HepG2 (cell line): ENCODE data around the gene TJP3. TPM values are rescaled to one million over a fixed set of nuclear protein-coding genes. Genes with fewer than 3 reads are reported as not detected.

Source experiments
- CBX2 ChIP-seq, 2 experiments: fragments of 200-600 bp in 1 of 2; sonication (generic); formaldehyde crosslinking in 1 of 2; IDR thresholded peaks; 2 replicates each; pipeline versions ENCODE4 v1.7.0 to v1.8.1; 2018 to 2022; ENCODE audit warnings: low read depth in 2 of 2, low read length in 1 of 2, mild to moderate bottlenecking in 1 of 2, missing genetic modification reagents in 1 of 2
- SALL2 ChIP-seq: sonication (generic); formaldehyde crosslinking; IDR thresholded peaks from 2 replicates; pipeline ENCODE4 v1.8.1; 2023; ENCODE audit warnings: mild to moderate bottlenecking, missing genetic modification reagents, inconsistent platforms
- ZNF256 ChIP-seq: sonication (generic); formaldehyde crosslinking; conservative IDR thresholded peaks from 2 replicates; pipeline ENCODE4 v1.4.0; 2020; ENCODE audit warnings: missing genetic modification reagents
- ZNF652 ChIP-seq: IDR thresholded peaks from 2 replicates; pipeline ENCODE4 v1.6.1; 2016; ENCODE audit warnings: low read depth, borderline replicate concordance
- ZNF713 ChIP-seq: sonication (generic); formaldehyde crosslinking; IDR thresholded peaks from 2 replicates; pipeline ENCODE4 v1.4.0; 2020; ENCODE audit warnings: mild to moderate bottlenecking, missing genetic modification reagents
- ZNF747 ChIP-seq: sonication (generic); formaldehyde crosslinking; IDR thresholded peaks from 2 replicates; pipeline ENCODE4 v1.8.1; 2023; ENCODE audit warnings: missing genetic modification reagents, mild to moderate bottlenecking, borderline replicate concordance
- ZNF883 ChIP-seq: sonication (generic); formaldehyde crosslinking; IDR thresholded peaks from 2 replicates; pipeline ENCODE4 v1.5.1; 2020; ENCODE audit warnings: mild to moderate bottlenecking, missing genetic modification reagents; ENCODE audit errors: not compliant biosample characterization
- polyA plus RNA-seq, 8 experiments: library from polyadenylated mRNA; depleted of rRNA in 3 of 8; stranded (reverse) in 7 of 8; unstranded in 1 of 8; fragments of >200 nt; fragmentation: Illumina TruSeq in 4 of 8; extraction: Trizol in 4 of 8; gene quantifications; 2 replicates each; pipeline versions ENCODE4 v1.2.1 to v1.2.3, GENCODE V29; 2011 to 2016; ENCODE audit warnings: low read depth in 4 of 8, missing spikeins in 1 of 8, mixed read lengths in 1 of 8; ENCODE audit not compliant: insufficient read depth in 1 of 8
- total RNA-seq, 5 experiments: library from RNA; depleted of rRNA; stranded (reverse); fragments of >200 nt; fragmentation: Illumina TruSeq; extraction: Trizol; gene quantifications; 2 replicates each; pipeline ENCODE4 v1.2.3, GENCODE V29; 2016; ENCODE audit warnings: low read depth in 1 of 5
- TF ChIP-seq, protein P1 (sequence below): sonication (generic); formaldehyde crosslinking; IDR thresholded peaks from 2 replicates; pipeline ENCODE4 v1.5.0; 2020; ENCODE audit warnings: missing genetic modification reagents
- TF ChIP-seq, protein P2 (sequence below): sonication (generic); formaldehyde crosslinking; IDR thresholded peaks from 2 replicates; pipeline ENCODE4 v1.4.0; 2020; ENCODE audit warnings: missing genetic modification reagents
- TF ChIP-seq, protein P3 (sequence below): sonication (generic); formaldehyde crosslinking; IDR thresholded peaks from 2 replicates; pipeline ENCODE4 v1.5.1; 2020; ENCODE audit warnings: mild to moderate bottlenecking, missing genetic modification reagents, borderline replicate concordance
- TF ChIP-seq, protein P4 (sequence below): sonication (generic); formaldehyde crosslinking; IDR thresholded peaks from one replicate; pipeline ENCODE4 v1.5.1; 2020; ENCODE audit warnings: mild to moderate bottlenecking, missing genetic modification reagents; ENCODE audit errors: not compliant biosample characterization
- TF ChIP-seq, protein P5 (sequence below): IDR thresholded peaks from 2 replicates; pipeline ENCODE4 v1.6.1; 2018; ENCODE audit warnings: missing genetic modification reagents, mild to moderate bottlenecking, missing compliant biosample characterization

The TJP3 gene
- total and polyA plus RNA-seq, 2 of the 13 experiments (the other 11 are each of a cell fraction or from before 2014, with no cell fraction given): 2.3 to 21.5 TPM

DNA sequence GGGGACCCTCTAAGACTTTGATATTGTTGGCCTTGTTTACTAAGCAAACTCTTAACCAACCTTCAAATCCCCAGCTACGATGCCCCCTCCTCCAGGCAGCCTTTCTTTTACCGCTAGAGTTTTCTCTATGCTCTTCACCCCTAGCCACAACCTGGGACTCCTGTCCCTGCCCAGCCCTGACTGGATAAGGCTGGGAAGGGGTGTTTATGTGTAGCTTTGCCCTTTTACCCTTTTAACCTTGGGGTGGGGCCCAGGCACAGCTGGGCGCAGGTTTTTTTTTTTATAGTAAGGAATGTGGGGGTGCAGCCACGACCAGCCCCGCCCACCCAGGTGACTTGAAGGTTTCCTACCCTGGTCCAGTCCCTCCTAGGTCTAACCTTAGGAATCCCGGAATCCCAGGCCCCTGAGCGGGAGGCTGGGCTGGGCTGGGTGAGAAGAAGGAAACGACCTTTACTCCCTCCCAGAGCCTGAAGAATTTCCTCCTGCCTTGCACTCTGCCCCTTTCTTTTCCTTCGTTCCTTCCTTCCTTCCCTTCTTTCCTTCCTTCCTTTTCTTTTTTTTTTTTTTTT is 12.2 kb downstream of the TJP3 start (continued):
- TF ChIP-seq, protein P1, sequence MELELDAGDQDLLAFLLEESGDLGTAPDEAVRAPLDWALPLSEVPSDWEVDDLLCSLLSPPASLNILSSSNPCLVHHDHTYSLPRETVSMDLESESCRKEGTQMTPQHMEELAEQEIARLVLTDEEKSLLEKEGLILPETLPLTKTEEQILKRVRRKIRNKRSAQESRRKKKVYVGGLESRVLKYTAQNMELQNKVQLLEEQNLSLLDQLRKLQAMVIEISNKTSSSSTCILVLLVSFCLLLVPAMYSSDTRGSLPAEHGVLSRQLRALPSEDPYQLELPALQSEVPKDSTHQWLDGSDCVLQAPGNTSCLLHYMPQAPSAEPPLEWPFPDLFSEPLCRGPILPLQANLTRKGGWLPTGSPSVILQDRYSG (CRISPR knock-in tag): no peak
- TF ChIP-seq, protein P2, sequence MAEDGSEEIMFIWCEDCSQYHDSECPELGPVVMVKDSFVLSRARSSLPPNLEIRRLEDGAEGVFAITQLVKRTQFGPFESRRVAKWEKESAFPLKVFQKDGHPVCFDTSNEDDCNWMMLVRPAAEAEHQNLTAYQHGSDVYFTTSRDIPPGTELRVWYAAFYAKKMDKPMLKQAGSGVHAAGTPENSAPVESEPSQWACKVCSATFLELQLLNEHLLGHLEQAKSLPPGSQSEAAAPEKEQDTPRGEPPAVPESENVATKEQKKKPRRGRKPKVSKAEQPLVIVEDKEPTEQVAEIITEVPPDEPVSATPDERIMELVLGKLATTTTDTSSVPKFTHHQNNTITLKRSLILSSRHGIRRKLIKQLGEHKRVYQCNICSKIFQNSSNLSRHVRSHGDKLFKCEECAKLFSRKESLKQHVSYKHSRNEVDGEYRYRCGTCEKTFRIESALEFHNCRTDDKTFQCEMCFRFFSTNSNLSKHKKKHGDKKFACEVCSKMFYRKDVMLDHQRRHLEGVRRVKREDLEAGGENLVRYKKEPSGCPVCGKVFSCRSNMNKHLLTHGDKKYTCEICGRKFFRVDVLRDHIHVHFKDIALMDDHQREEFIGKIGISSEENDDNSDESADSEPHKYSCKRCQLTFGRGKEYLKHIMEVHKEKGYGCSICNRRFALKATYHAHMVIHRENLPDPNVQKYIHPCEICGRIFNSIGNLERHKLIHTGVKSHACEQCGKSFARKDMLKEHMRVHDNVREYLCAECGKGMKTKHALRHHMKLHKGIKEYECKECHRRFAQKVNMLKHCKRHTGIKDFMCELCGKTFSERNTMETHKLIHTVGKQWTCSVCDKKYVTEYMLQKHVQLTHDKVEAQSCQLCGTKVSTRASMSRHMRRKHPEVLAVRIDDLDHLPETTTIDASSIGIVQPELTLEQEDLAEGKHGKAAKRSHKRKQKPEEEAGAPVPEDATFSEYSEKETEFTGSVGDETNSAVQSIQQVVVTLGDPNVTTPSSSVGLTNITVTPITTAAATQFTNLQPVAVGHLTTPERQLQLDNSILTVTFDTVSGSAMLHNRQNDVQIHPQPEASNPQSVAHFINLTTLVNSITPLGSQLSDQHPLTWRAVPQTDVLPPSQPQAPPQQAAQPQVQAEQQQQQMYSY (CRISPR knock-in tag): 0 out of 2 replicates have a peak, but pooled peaks have one; percentile 20
- TF ChIP-seq SALL2 (no peak; the same call in 1 of the 2 replicates), ZNF747 (no peak), ZNF256 (CRISPR knock-in tag) (no peak), CBX2 (IDR thresholded peaks at IDR 0.05; ENCODE audit: low read depth, low read length) (no peak), CBX2 (CRISPR knock-in tag; IDR thresholded peaks at IDR 0.05; ENCODE audit: low read depth) (no peak), ZNF713 (CRISPR knock-in tag) (no peak), ZNF652 (CRISPR knock-in tag) (0 out of 2 replicates have a peak, but pooled peaks have one; percentile 37), ZNF883 (CRISPR knock-in tag) (no peak)
- TF ChIP-seq, protein P3, sequence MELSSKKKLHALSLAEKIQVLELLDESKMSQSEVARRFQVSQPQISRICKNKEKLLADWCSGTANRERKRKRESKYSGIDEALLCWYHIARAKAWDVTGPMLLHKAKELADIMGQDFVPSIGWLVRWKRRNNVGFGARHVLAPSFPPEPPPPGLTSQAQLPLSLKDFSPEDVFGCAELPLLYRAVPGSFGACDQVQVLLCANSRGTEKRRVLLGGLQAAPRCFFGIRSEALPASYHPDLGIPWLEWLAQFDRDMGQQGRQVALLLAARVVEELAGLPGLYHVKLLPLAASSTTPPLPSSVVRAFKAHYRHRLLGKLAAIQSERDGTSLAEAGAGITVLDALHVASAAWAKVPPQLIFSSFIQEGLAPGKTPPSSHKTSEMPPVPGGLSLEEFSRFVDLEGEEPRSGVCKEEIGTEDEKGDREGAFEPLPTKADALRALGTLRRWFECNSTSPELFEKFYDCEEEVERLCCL (CRISPR knock-in tag): no peak
- TF ChIP-seq, protein P4, sequence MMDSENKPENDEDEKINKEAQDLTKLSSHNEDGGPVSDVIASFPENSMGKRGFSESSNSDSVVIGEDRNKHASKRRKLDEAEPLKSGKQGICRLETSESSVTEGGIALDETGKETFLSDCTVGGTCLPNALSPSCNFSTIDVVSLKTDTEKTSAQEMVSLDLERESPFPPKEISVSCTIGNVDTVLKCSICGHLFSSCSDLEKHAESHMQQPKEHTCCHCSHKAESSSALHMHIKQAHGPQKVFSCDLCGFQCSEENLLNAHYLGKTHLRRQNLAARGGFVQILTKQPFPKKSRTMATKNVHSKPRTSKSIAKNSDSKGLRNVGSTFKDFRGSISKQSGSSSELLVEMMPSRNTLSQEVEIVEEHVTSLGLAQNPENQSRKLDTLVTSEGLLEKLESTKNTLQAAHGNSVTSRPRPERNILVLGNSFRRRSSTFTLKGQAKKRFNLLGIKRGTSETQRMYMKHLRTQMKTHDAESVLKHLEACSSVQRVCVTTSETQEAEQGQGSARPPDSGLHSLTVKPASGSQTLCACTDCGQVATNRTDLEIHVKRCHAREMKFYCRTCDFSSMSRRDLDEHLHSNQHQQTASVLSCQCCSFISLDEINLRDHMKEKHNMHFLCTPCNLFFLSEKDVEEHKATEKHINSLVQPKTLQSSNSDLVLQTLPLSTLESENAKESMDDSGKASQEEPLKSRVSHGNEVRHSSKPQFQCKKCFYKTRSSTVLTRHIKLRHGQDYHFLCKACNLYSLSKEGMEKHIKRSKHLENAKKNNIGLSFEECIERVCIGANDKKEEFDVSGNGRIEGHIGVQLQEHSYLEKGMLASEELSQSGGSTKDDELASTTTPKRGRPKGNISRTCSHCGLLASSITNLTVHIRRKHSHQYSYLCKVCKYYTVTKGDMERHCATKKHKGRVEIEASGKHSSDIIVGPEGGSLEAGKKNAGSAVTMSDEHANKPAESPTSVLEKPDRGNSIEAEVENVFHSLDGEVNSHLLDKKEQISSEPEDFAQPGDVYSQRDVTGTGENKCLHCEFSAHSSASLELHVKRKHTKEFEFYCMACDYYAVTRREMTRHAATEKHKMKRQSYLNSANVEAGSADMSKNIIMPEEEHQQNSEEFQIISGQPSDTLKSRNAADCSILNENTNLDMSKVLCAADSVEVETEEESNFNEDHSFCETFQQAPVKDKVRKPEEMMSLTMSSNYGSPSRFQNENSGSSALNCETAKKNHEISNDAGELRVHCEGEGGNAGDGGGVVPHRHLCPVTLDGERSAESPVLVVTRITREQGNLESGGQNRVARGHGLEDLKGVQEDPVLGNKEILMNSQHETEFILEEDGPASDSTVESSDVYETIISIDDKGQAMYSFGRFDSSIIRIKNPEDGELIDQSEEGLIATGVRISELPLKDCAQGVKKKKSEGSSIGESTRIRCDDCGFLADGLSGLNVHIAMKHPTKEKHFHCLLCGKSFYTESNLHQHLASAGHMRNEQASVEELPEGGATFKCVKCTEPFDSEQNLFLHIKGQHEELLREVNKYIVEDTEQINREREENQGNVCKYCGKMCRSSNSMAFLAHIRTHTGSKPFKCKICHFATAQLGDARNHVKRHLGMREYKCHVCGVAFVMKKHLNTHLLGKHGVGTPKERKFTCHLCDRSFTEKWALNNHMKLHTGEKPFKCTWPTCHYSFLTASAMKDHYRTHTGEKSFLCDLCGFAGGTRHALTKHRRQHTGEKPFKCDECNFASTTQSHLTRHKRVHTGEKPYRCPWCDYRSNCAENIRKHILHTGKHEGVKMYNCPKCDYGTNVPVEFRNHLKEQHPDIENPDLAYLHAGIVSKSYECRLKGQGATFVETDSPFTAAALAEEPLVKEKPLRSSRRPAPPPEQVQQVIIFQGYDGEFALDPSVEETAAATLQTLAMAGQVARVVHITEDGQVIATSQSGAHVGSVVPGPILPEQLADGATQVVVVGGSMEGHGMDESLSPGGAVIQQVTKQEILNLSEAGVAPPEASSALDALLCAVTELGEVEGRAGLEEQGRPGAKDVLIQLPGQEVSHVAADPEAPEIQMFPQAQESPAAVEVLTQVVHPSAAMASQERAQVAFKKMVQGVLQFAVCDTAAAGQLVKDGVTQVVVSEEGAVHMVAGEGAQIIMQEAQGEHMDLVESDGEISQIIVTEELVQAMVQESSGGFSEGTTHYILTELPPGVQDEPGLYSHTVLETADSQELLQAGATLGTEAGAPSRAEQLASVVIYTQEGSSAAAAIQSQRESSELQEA (CRISPR knock-in tag): no peak
- TF ChIP-seq, protein P5, sequence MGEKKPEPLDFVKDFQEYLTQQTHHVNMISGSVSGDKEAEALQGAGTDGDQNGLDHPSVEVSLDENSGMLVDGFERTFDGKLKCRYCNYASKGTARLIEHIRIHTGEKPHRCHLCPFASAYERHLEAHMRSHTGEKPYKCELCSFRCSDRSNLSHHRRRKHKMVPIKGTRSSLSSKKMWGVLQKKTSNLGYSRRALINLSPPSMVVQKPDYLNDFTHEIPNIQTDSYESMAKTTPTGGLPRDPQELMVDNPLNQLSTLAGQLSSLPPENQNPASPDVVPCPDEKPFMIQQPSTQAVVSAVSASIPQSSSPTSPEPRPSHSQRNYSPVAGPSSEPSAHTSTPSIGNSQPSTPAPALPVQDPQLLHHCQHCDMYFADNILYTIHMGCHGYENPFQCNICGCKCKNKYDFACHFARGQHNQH: 0 out of 2 replicates have a peak, but pooled peaks have one; percentile 19
